Right renal cortex interstitium (tissue), 3 donors: ENCODE measurements around the gene OOSP1. TPM values are rescaled to one million over a fixed set of nuclear protein-coding genes. Genes with fewer than 3 reads are reported as not detected.

Source experiments
- polyA plus RNA-seq, 3 donors: library from polyadenylated mRNA; unstranded; fragments of 120-200 nt; gene quantifications; one replicate each; pipeline ENCODE4 v1.2.1, GENCODE V29; 2013; ENCODE audit not compliant: insufficient read length in 3 of 3

OOSP1 gene
- polyA plus RNA-seq, 3 donors = 0.16 to 0.19 (median 0.18) TPM

Other genes starting within 250 kb of the OOSP1 start
- gene OR10V1, start 224.6 kb upstream of the OOSP1 start, polyA plus RNA-seq = not detected
- gene STX3, start 183.1 kb upstream of the OOSP1 start, polyA plus RNA-seq = 10 to 100 TPM; 49.0 to 55.2 (median 52.6) TPM
- gene MRPL16, start 127.7 kb upstream of the OOSP1 start, polyA plus RNA-seq = 10 to 100 TPM; 60.2 to 68.3 (median 62.8) TPM
- gene CBLIF, start 92.9 kb upstream of the OOSP1 start, polyA plus RNA-seq = not detected
- gene TCN1, start 71.9 kb upstream of the OOSP1 start, polyA plus RNA-seq = not detected
- gene OOSP3, start 59.6 kb upstream of the OOSP1 start, polyA plus RNA-seq = under 1 TPM in 1 of 3 donors, not detected in 2; 0.20 TPM
- under 1 TPM in 1 of 3 donors, not detected in 2; 0.37 TPM for gene OOSP4A, start 25.6 kb downstream of the OOSP1 start, polyA plus RNA-seq
- gene OOSP4B, start 78.7 kb downstream of the OOSP1 start, polyA plus RNA-seq = not detected
- gene OOSP2, start 102.0 kb downstream of the OOSP1 start, polyA plus RNA-seq = not detected
- gene MS4A3, start 118.2 kb downstream of the OOSP1 start, polyA plus RNA-seq = 1 to 10 TPM in 1 of 3 donors, under 1 TPM in 2; 0.56 to 1.6 (median 0.83) TPM
- gene MS4A2, start 150.2 kb downstream of the OOSP1 start, polyA plus RNA-seq = not detected
- 10 to 100 TPM; 17.0 to 21.0 (median 17.5) TPM for gene MS4A6A, start 244.7 kb downstream of the OOSP1 start, polyA plus RNA-seq